HG03045 (cell line): ENCODE measurements around the gene CARNS1.
"Not testable (repeated sequence)": the region's sequence is repeated elsewhere in the genome, so short reads cannot be mapped to it uniquely, and the experiment has no call there.

Experiments used
- ATAC-seq: cut with Tn5 transposase; IDR thresholded peaks from one replicate; pipeline ENCODE4 v1.9.1; 2021; ENCODE audit warnings: mild to moderate bottlenecking, moderate library complexity; ENCODE audit not compliant: unreplicated experiment

CARNS1 gene

GRCh38 chr11:67395555-67396258, 19.8 kb upstream of the CARNS1 start:
- no peak for ATAC-seq

GRCh38 chr11:67396259-67396581, 19.3 kb upstream of the CARNS1 start:
- no peak for ATAC-seq

GRCh38 chr11:67396587-67397389, 18.7 kb upstream of the CARNS1 start:
- no peak for ATAC-seq

- ATAC-seq, result no peak
Observed at GRCh38 chr11:67397536-67397935, 17.9 kb upstream of the CARNS1 start.

GRCh38 chr11:67397986-67398660, 17.4 kb upstream of the CARNS1 start:
- ATAC-seq, result no peak

- ATAC-seq, result no peak
Observed at GRCh38 chr11:67398661-67399563, 16.6 kb upstream of the CARNS1 start.

GRCh38 chr11:67400251-67400941, 15.1 kb upstream of the CARNS1 start:
- ATAC-seq, result no peak

- ATAC-seq, result peak; percentile 7
Observed at GRCh38 chr11:67400942-67401494, 14.5 kb upstream of the CARNS1 start.

GRCh38 chr11:67401495-67402191, 13.8 kb upstream of the CARNS1 start, which contains the start of gene PPP1CA:
TSS of gene PPP1CA (minus strand) at chr11:67401858. CDS start at chr11:67401782, 76 bp downstream.
- ATAC-seq, result peak; percentile 64

GRCh38 chr11:67402192-67402839, 13.2 kb upstream of the CARNS1 start:
- not testable (repeated sequence) for ATAC-seq

- not testable (repeated sequence) for ATAC-seq
Observed at GRCh38 chr11:67403085-67403484, 12.4 kb upstream of the CARNS1 start.

- ATAC-seq, result no peak
Observed at GRCh38 chr11:67404515-67405195, 10.8 kb upstream of the CARNS1 start.

GRCh38 chr11:67405196-67405567, 10.3 kb upstream of the CARNS1 start:
- no peak for ATAC-seq

GRCh38 chr11:67405688-67406339, 9.7 kb upstream of the CARNS1 start:
- no peak for ATAC-seq

- no peak for ATAC-seq
Observed at GRCh38 chr11:67406420-67406968, 9.0 kb upstream of the CARNS1 start.

GRCh38 chr11:67406969-67407687, 8.3 kb upstream of the CARNS1 start:
- no peak for ATAC-seq

- no peak for ATAC-seq
Observed at GRCh38 chr11:67407688-67408163, 7.8 kb upstream of the CARNS1 start.
